ENCODE data around the gene SLC39A11. TPM values are rescaled to one million over a fixed set of nuclear protein-coding genes. Genes with fewer than 3 reads are reported as not detected.

SLC39A11 gene
- total and polyA plus RNA-seq, 12 donors = 7.0 to 91.4 (median 22.7) TPM

DNA sequence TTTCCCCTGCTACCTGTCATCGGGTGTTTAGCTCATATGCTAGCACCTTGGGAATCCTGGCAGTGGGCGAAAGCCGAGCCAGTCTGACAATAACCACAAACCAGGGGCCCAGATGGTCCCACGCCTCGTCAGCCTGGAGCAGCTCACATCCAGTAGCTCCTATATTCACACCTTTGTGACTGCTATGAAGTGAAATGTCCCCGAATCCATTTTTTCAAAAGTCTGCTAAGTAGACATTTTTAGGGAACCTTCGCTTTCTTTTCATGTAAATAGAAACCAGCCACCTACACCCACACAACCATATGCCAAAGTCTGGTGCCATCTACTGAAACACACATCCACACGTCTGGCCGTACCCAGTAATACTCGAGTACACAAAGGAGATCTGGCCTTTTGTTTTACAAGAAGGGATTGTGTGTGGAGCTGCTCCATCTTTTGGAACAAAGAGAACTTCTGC, 176.8 kb downstream of the SLC39A11 start:
- Histone ChIP-seq H3K36me3 (replicated peaks in 1 of 2) (no peaks in the 10 kb centered on the region), H3K4me3 (no peak overlapping the region), H3K4me1 (replicated peaks in 1 of 2) (no peaks in the 10 kb centered on the region), H3K9me3 (replicated peaks in 1 of 3) (no peaks in the 10 kb centered on the region), H3K27me3 (no peaks in the 10 kb centered on the region), H3K27ac (no peak overlapping the region)
- 92 to 96% (median 95%) methylated on average over 10 of the region's 10 CpGs for WGBS, 4 donors
- TF ChIP-seq, protein P1, sequence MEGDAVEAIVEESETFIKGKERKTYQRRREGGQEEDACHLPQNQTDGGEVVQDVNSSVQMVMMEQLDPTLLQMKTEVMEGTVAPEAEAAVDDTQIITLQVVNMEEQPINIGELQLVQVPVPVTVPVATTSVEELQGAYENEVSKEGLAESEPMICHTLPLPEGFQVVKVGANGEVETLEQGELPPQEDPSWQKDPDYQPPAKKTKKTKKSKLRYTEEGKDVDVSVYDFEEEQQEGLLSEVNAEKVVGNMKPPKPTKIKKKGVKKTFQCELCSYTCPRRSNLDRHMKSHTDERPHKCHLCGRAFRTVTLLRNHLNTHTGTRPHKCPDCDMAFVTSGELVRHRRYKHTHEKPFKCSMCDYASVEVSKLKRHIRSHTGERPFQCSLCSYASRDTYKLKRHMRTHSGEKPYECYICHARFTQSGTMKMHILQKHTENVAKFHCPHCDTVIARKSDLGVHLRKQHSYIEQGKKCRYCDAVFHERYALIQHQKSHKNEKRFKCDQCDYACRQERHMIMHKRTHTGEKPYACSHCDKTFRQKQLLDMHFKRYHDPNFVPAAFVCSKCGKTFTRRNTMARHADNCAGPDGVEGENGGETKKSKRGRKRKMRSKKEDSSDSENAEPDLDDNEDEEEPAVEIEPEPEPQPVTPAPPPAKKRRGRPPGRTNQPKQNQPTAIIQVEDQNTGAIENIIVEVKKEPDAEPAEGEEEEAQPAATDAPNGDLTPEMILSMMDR (IDR thresholded peaks at IDR 0.05) = no peak
- TF ChIP-seq POLR2A (IDR thresholded peaks at IDR 0.05) = no peak
- intact Hi-C loops (cut with DNase I) = no loop called here
- no peak for DNase-seq

GRCh38 chr17:72913142-72913682, 179.3 kb downstream of the SLC39A11 start:
- intact Hi-C loops (cut with DNase I) = no loop called here
- Histone ChIP-seq H3K4me3 (no peak overlapping the region), H3K27me3 (no peaks in the 10 kb centered on the region), H3K36me3 (replicated peaks in 1 of 2) (no peaks in the 10 kb centered on the region), H3K27ac (no peak overlapping the region), H3K9me3 (replicated peaks in 1 of 3) (no peaks in the 10 kb centered on the region), H3K4me1 (replicated peaks in 1 of 2) (no peaks in the 10 kb centered on the region)
- TF ChIP-seq, protein P1 (IDR thresholded peaks at IDR 0.05) = no peak
- TF ChIP-seq POLR2A (IDR thresholded peaks at IDR 0.05) = no peak
- DNase-seq = no peak
- 83 to 95% (median 91%) methylated on average over 5 of the region's 5 CpGs for WGBS, 4 donors

DNA sequence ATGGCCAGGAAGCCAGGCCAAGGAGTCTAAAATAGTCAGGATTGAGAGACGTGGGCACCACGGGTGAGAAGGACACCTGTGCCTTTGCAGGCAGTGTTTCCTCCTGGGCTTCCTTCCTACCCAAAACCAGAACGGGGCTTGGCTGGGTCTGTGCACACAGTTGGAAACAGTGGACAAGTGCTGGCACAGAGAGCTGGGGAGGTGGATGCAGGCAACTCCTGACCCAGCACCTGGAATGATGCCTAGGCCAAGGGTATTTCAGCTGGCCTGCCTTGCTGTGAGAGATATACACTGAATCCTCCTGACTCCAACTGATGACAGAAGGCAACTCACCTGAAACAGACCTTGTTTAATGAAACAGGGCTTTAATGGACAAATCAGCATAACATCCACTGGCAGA, 186.2 kb downstream of the SLC39A11 start:
- Histone ChIP-seq H3K27me3 (no peaks in the 10 kb centered on the region), H3K9me3 (replicated peaks in 1 of 3) (no peaks in the 10 kb centered on the region), H3K27ac (no peak overlapping the region), H3K36me3 (replicated peaks in 1 of 2) (no peaks in the 10 kb centered on the region), H3K4me1 (replicated peaks in 1 of 2) (no peaks in the 10 kb centered on the region), H3K4me3 (no peak overlapping the region)
- DNase-seq = no peak
- TF ChIP-seq POLR2A (IDR thresholded peaks at IDR 0.05) = no peak
- TF ChIP-seq, protein P1 (IDR thresholded peaks at IDR 0.05) = no peak
- intact Hi-C loops (cut with DNase I) = no loop called here
- 51 to 93% (median 69%) methylated on average over 3 of the region's 3 CpGs for WGBS, 4 donors

- H3K27ac ChIP-seq = no peak overlapping the region
- 68 to 83% (median 73%) methylated on average over 4 of the region's 4 CpGs for whole genome bisulfite sequencing, 4 donors
- intact Hi-C loops (cut with DNase I) = no loop called here
These were observed 189.0 kb downstream of the SLC39A11 start for GRCh38 chr17:72903522-72903921.

More at GRCh38 chr17:72903522-72903921, 189.0 kb downstream of the SLC39A11 start:
- Histone ChIP-seq H3K4me3 (no peak overlapping the region), H3K9me3 (replicated peaks in 1 of 3) (no peaks in the 10 kb centered on the region), H3K36me3 (replicated peaks in 1 of 2) (no peaks in the 10 kb centered on the region), H3K27me3 (no peaks in the 10 kb centered on the region), H3K4me1 (replicated peaks in 1 of 2) (no peaks in the 10 kb centered on the region)
- TF ChIP-seq POLR2A (IDR thresholded peaks at IDR 0.05) = no peak
- TF ChIP-seq, protein P1 (IDR thresholded peaks at IDR 0.05) = no peak
- DNase-seq = no peak
